ENCODE data around the gene ITPR1.

ITPR1 gene

DNA sequence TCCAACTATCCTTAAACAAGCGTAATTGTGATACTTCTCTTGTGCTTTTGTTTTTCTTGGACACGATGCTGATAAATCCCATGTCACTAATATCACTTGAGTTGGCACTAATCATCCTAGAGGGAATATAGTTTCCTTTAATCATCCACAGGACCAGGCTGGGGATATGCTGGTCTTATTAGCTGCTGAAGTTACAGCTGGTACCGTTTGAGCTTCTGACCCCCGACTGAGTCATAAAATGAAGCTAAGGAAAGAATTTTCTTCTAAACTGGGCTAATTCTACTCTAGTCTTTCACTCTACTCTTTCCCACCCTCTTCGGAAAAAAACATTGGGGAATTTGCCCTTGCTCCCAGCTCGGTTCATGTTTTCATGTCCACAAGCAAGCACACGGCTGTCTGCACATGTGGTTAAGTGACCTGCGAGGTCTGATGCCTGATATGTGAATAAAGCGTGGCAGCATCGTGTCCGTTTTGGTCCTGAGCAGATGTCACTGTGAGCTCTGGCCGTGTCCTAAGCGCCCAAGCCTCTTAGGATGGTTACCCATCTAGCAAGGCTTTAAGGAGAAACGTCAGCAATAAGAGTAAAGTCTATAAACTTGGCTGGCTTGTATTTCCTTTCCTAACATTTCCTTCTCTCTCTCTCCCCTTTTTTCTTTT, 223.7 kb downstream of the ITPR1 start:
- ATAC-seq (ENCODE audit: low read depth) = no peak
- Mint-ChIP-seq H3K9me3 (no peaks in the 10 kb centered on the region), H3K4me3 (no peak overlapping the region), H3K27ac (no peak overlapping the region), H3K4me1 (no peaks in the 10 kb centered on the region), H3K36me3 (peaks cover 31% of the 10 kb centered on the region), H3K27me3 (no peaks in the 10 kb centered on the region)
- DNase-seq (ENCODE audit: low spot score in 2 of 2) = no peak

GRCh38 chr3:4717363-4717740, 224.2 kb downstream of the ITPR1 start:
- H3K9me3 Mint-ChIP-seq = no peaks in the 10 kb centered on the region
- no peak overlapping the region for H3K4me3 Mint-ChIP-seq
- no peaks in the 10 kb centered on the region for H3K27me3 Mint-ChIP-seq
- DNase-seq (ENCODE audit: low spot score in 2 of 2) = no peak
- H3K4me1 Mint-ChIP-seq = peaks cover 2% of the 10 kb centered on the region
- no peak overlapping the region for H3K27ac Mint-ChIP-seq
- H3K36me3 Mint-ChIP-seq = peaks cover 31% of the 10 kb centered on the region
- ATAC-seq (ENCODE audit: low read depth) = no peak

GRCh38 chr3:4718179-4718736, 225.1 kb downstream of the ITPR1 start:
- Mint-ChIP-seq H3K4me1 (peaks cover 2% of the 10 kb centered on the region), H3K9me3 (no peaks in the 10 kb centered on the region), H3K27ac (no peak overlapping the region), H3K4me3 (no peak overlapping the region), H3K27me3 (no peaks in the 10 kb centered on the region), H3K36me3 (peaks cover 30% of the 10 kb centered on the region)
- DNase-seq (ENCODE audit: low spot score in 2 of 2) (no peak), ATAC-seq (ENCODE audit: low read depth) (no peak)

GRCh38 chr3:4719046-4719501, 225.9 kb downstream of the ITPR1 start:
- DNase-seq (ENCODE audit: low spot score in 2 of 2) (no peak), ATAC-seq (ENCODE audit: low read depth) (no peak)
- no peaks in the 10 kb centered on the region for H3K27me3 Mint-ChIP-seq
- no peak overlapping the region for H3K27ac Mint-ChIP-seq
- peaks cover 23% of the 10 kb centered on the region for H3K36me3 Mint-ChIP-seq
- H3K9me3 Mint-ChIP-seq = no peaks in the 10 kb centered on the region
- H3K4me1 Mint-ChIP-seq = peaks cover 2% of the 10 kb centered on the region
- H3K4me3 Mint-ChIP-seq = no peak overlapping the region

GRCh38 chr3:4720316-4721075, 227.3 kb downstream of the ITPR1 start:
- H3K9me3 Mint-ChIP-seq = no peaks in the 10 kb centered on the region
- H3K27me3 Mint-ChIP-seq = no peaks in the 10 kb centered on the region
- DNase-seq (ENCODE audit: low spot score in 2 of 2) = no peak
- peaks cover 24% of the 10 kb centered on the region for H3K36me3 Mint-ChIP-seq
- no peak for ATAC-seq (ENCODE audit: low read depth)
- H3K4me3 Mint-ChIP-seq = no peak overlapping the region
- H3K4me1 Mint-ChIP-seq = peaks cover 2% of the 10 kb centered on the region
- H3K27ac Mint-ChIP-seq = no peak overlapping the region

- ATAC-seq (ENCODE audit: low read depth) (no peak), DNase-seq (ENCODE audit: low spot score in 2 of 2) (no peak)
- H3K27ac Mint-ChIP-seq = no peak overlapping the region
- peaks cover 2% of the 10 kb centered on the region for H3K4me1 Mint-ChIP-seq
- peaks cover 26% of the 10 kb centered on the region for H3K36me3 Mint-ChIP-seq
- no peak overlapping the region for H3K4me3 Mint-ChIP-seq
- H3K27me3 Mint-ChIP-seq = no peaks in the 10 kb centered on the region
- no peaks in the 10 kb centered on the region for H3K9me3 Mint-ChIP-seq
These were observed 228.4 kb downstream of the ITPR1 start for GRCh38 chr3:4721511-4721911.

DNA sequence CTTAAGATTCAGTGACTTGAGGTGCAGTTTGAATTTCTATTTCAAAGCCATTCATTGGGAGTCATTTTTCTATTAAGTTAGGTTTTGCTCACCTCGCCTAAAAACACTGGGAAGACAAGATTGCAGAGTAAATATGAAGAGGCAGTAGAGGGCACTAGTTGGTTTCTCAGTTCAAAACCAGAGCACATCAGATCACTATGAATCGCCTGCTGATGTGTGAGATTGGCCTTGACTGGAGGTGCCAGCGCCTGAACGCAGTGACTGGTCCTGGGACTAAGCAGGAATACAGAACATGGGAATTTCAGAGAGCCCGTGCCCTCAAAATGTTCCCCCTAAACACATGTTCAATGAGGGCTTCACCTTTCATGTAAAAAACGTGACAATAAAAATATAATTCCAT, 229.0 kb downstream of the ITPR1 start:
- H3K9me3 Mint-ChIP-seq = no peaks in the 10 kb centered on the region
- DNase-seq (ENCODE audit: low spot score in 2 of 2) (no peak), ATAC-seq (ENCODE audit: low read depth) (no peak)
- peaks cover 2% of the 10 kb centered on the region for H3K4me1 Mint-ChIP-seq
- no peak overlapping the region for H3K4me3 Mint-ChIP-seq
- peaks cover 29% of the 10 kb centered on the region for H3K36me3 Mint-ChIP-seq
- no peaks in the 10 kb centered on the region for H3K27me3 Mint-ChIP-seq
- no peak overlapping the region for H3K27ac Mint-ChIP-seq

DNA sequence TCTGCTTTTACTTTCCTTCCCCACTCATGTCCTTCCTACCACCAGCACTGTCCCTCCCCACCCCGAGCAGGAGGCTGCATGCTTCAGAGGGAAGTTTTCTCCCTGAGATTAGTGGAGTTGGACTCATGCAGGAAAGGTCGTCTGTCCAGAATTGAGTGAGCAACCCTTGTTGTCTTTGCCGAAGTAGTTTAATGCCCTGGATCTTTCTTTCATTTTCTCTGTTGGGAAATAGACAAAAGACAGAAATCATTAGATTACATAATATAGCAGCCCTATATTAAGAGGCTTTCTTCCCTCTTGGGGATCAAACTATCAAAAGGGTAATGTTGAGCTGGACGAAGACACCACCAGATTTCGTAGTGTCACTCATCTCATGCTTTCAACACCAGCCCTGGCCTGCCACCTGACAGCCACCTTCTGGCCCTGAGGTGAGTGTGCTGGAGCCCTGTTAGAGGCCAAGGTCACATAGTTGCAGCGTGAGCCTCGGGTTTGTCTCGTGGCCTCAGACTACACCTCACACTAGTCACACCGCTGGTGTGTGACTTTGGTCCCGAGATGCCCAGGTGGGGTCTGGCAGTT, 231.0 kb downstream of the ITPR1 start:
- Mint-ChIP-seq H3K9me3 (no peaks in the 10 kb centered on the region), H3K4me1 (peaks cover 2% of the 10 kb centered on the region), H3K27ac (no peak overlapping the region), H3K4me3 (no peak overlapping the region), H3K27me3 (no peaks in the 10 kb centered on the region), H3K36me3 (peaks cover 30% of the 10 kb centered on the region)
- no peak for DNase-seq (ENCODE audit: low spot score in 2 of 2)
- no peak for ATAC-seq (ENCODE audit: low read depth)

DNA sequence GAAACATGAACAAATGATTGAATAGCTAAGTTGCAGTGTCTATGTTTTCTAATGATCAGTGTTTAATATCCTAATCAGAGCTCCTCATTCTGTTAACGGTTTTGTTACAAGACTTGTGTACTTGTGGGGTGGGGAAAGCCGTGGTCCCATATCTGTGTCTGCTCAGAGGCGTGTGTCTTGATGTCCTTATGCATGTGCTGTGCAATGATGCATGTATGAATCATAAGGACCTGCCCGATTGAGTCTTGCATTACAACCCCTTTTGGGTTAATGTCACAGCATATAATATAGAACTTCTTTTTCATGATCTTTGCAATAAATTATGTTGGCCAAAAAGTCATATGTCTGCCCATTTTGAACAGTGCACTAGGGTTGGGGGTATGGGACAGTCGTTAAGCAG, 233.4 kb downstream of the ITPR1 start:
- Mint-ChIP-seq H3K27me3 (no peaks in the 10 kb centered on the region), H3K4me1 (peaks cover 2% of the 10 kb centered on the region), H3K9me3 (no peaks in the 10 kb centered on the region), H3K36me3 (peaks cover 33% of the 10 kb centered on the region), H3K4me3 (no peak overlapping the region), H3K27ac (peak overlapping the region; percentile 11)
- DNase-seq (ENCODE audit: low spot score in 2 of 2) (no peak), ATAC-seq (ENCODE audit: low read depth) (no peak)

DNA sequence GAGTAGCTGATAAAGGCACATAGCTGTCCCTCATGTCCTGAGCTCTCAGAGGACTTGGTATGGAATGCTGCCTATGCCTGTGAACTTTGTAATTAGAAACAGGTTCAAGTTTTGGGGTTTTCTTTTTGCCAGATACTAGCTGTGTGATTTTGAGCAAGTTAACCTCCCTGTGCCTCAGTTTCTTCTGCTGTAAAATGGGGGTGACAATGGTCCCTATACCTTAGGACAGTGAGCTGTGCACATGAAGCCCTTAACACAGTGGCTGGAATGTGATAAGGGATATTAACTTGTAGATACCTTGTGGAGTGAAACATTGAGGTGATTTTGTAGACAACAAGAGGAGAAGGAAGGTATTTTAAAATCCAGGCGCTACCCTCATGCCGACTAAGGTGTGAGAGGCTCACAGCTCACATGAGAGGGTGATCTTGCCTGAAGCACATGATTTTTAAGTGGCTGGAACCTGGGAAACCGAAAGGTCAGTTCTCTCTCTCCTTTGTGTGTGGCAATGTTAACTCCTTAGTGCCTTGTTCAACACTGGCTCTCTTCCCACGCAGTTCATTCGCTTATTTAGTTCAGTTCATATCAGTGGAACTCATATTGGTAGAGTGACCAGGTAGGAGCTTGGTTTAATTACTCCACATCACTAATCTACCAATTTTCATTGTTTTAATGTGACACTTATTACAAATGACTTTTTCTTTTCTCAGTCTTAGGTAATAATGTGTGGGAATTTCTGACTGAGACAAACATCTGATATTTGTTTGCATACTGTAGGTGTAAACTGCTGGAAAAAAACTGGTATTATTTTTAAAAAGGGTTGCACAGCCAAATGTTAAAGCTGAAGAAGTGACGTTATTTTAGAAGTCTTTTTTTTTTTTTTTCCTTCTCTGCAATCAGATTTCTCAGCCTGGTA, 236.2 kb downstream of the ITPR1 start:
- DNase-seq (ENCODE audit: low spot score in 2 of 2) = no peak
- no peak for ATAC-seq (ENCODE audit: low read depth)
- Mint-ChIP-seq H3K4me3 (no peak overlapping the region), H3K27ac (no peak overlapping the region), H3K4me1 (no peaks in the 10 kb centered on the region), H3K36me3 (peaks cover 42% of the 10 kb centered on the region), H3K9me3 (no peaks in the 10 kb centered on the region), H3K27me3 (no peaks in the 10 kb centered on the region)

- Mint-ChIP-seq H3K27me3 (no peaks in the 10 kb centered on the region), H3K27ac (no peak overlapping the region), H3K4me1 (no peaks in the 10 kb centered on the region), H3K36me3 (peaks cover 48% of the 10 kb centered on the region), H3K9me3 (no peaks in the 10 kb centered on the region), H3K4me3 (no peak overlapping the region)
- ATAC-seq (ENCODE audit: low read depth) (no peak), DNase-seq (ENCODE audit: low spot score in 2 of 2) (no peak)
These were observed 237.6 kb downstream of the ITPR1 start for GRCh38 chr3:4730719-4731118.

- Mint-ChIP-seq H3K9me3 (no peaks in the 10 kb centered on the region), H3K4me3 (no peak overlapping the region), H3K36me3 (peaks cover 53% of the 10 kb centered on the region)
These were observed 238.5 kb downstream of the ITPR1 start for GRCh38 chr3:4731543-4732111.

DNA sequence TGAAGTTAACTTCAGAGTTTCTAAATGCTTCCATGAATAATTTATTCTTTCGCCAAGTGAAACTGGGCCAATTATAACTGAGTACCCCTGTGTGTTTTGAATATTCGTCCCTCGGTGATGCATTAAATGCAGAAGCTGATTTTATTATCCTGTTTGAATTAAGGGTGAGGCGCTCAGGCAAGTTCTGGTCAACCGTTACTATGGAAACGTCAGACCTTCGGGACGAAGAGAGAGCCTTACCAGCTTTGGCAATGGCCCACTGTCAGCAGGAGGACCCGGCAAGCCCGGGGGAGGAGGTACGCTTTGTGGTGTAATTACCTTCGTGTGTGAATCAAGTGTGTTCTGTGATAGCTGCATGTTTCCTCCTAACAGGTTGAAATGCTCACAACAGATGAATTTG, 239.8 kb downstream of the ITPR1 start:
- peaks cover 56% of the 10 kb centered on the region for H3K36me3 Mint-ChIP-seq
- H3K27ac Mint-ChIP-seq = no peak overlapping the region

More at GRCh38 chr3:4731543-4732111, 238.5 kb downstream of the ITPR1 start:
- Mint-ChIP-seq H3K4me1 (no peaks in the 10 kb centered on the region), H3K27me3 (no peaks in the 10 kb centered on the region), H3K27ac (peak overlapping the region; percentile 81)
- no peak for DNase-seq (ENCODE audit: low spot score in 2 of 2)
- no peak for ATAC-seq (ENCODE audit: low read depth)

More for the DNA sequence above, 239.8 kb downstream of the ITPR1 start:
- H3K4me1 Mint-ChIP-seq = peaks cover 3% of the 10 kb centered on the region
- no peak for ATAC-seq (ENCODE audit: low read depth)
- H3K9me3 Mint-ChIP-seq = no peaks in the 10 kb centered on the region
- no peak overlapping the region for H3K4me3 Mint-ChIP-seq
- DNase-seq (ENCODE audit: low spot score in 2 of 2) = no peak
- H3K27me3 Mint-ChIP-seq = no peaks in the 10 kb centered on the region

Data from memory B cell (primary cell).